WTC11 (cell line): ENCODE results near the gene CTDSP2.

Source experiments
- CBFB ChIP-seq: sonication (generic); formaldehyde crosslinking; IDR thresholded peaks from 2 replicates; pipeline ENCODE4 v1.8.1; 2022; ENCODE audit warnings: mild to moderate bottlenecking, low read depth, missing genetic modification reagents
- CTCF ChIP-seq: fragments of 200-600 bp; IDR thresholded peaks from 2 replicates; pipeline ENCODE4 v1.8.0; 2022; ENCODE audit warnings: antibody characterized with exemption
- ELF4 ChIP-seq: sonication (generic); formaldehyde crosslinking; IDR thresholded peaks from 2 replicates; pipeline ENCODE4 v1.8.1; 2022; ENCODE audit warnings: low read depth, mild to moderate bottlenecking, moderate library complexity, missing genetic modification reagents
- MXD4 ChIP-seq: fragments of 250-450 bp; sonication (Bioruptor Pico); IDR thresholded peaks from 2 replicates; pipeline ENCODE4 v1.8.0; 2021; ENCODE audit warnings: mild to moderate bottlenecking, moderate library complexity, borderline replicate concordance
- MYBL2 ChIP-seq: sonication (generic); formaldehyde crosslinking; IDR thresholded peaks from 2 replicates; pipeline ENCODE4 v1.8.1; 2023; ENCODE audit warnings: mild to moderate bottlenecking, moderate library complexity, missing genetic modification reagents

DNA sequence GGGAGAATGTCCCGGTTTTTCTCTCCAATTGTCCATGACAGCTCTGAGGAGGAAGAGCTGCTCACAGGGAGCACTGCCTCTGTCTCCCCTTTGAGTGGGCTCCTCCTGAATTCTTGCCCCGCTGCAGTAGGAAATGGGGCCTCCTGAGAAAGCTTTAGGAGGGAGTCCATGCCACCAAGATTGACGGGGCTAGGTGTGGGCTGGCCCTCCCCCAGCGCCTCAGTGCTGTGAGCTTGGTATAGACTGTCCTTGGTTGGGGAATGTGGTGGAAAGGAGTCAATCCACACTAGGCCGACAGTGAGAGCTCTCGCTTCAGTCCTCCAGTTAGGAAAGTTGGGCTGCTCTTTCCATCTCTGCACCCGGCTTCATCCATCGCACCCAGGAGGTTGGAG lies 23.4 kb upstream of the CTDSP2 start:
- TF ChIP-seq ELF4 (CRISPR knock-in tag) (no peak), CTCF (no peak), MYBL2 (CRISPR knock-in tag) (no peak), CBFB (no peak), MXD4 (CRISPR knock-in tag) (no peak)
